IMR-90 (cell line): Measurements from ENCODE around the gene SLC9A2. TPM values are rescaled to one million over a fixed set of nuclear protein-coding genes. Genes with fewer than 3 reads are reported as not detected.

ENCODE experiments used
- ATAC-seq: fragments of 200-7000 bp; cut with Tn5 transposase; 2 replicates; pipeline ENCODE4 v1.9.1; 2020; ENCODE audit warnings: low read depth, mild to moderate bottlenecking, moderate library complexity
- BruUV-seq: library from RNA; stranded (reverse); fragments of 400-500 nt; replicated peaks from 2 replicates; lab custom pipeline; 2021; lab: Mats Ljungman, UMichigan
- CTCF ChIA-PET: fragments of 300-600 bp; formaldehyde crosslinking; extraction: SDS; loops from one replicate; lab custom pipeline; 2021; ENCODE audit warnings: antibody characterized with exemption; lab: Yijun Ruan, JAX
- POLR2A ChIA-PET: fragments of 300-600 bp; sonication (Branson Sonifier 250); formaldehyde crosslinking; loops from one replicate; lab custom pipeline; 2022; ENCODE audit warnings: antibody characterized with exemption; ENCODE audit not compliant: unreplicated experiment; lab: Charles Lee
- DNase-seq: peaks from one replicate; pipeline ENCODE4 v3.0.0; 2013
- H2AFZ ChIP-seq: replicated peaks from 2 replicates; pipeline ENCODE3; 2013; ENCODE audit warnings: low read length, mild to moderate bottlenecking; ENCODE audit not compliant: poor library complexity
- H2AK5ac ChIP-seq: 2 replicates; pipeline ENCODE4 v1.6.1; 2013; ENCODE audit warnings: low read depth, low read length, inconsistent platforms
- H2AK9ac ChIP-seq: replicated peaks from 2 replicates; pipeline ENCODE3; 2013; ENCODE audit warnings: mild to moderate bottlenecking, low read depth, low read length, moderate library complexity; ENCODE audit not compliant: poor library complexity
- H2BK120ac ChIP-seq: 2 replicates; pipeline ENCODE4 v1.6.1; 2013; ENCODE audit warnings: low read depth, low read length, inconsistent platforms
- H2BK15ac ChIP-seq: 3 replicates; pipeline ENCODE4 v1.6.1; 2013; ENCODE audit warnings: low read depth, low read length, inconsistent platforms
- H2BK20ac ChIP-seq: 2 replicates; pipeline ENCODE4 v1.6.1; 2013; ENCODE audit warnings: low read depth, mild to moderate bottlenecking, inconsistent platforms, low read length, moderate library complexity
- H2BK5ac ChIP-seq: 2 replicates; pipeline ENCODE4 v1.6.1; 2013; ENCODE audit warnings: mild to moderate bottlenecking, low read depth, low read length, inconsistent platforms; ENCODE audit not compliant: poor library complexity, severe bottlenecking
- H3K14ac ChIP-seq: replicated peaks from 2 replicates; pipeline ENCODE4 v1.6.1; 2013; ENCODE audit warnings: low read depth, low read length, inconsistent platforms
- H3K18ac ChIP-seq: 2 replicates; pipeline ENCODE4 v1.6.1; 2013; ENCODE audit warnings: low read depth, low read length, control low read depth
- H3K23ac ChIP-seq: 2 replicates; pipeline ENCODE4 v1.6.1; 2013; ENCODE audit warnings: low read depth, low read length, inconsistent platforms
- H3K27ac ChIP-seq: 2 replicates; pipeline ENCODE4 v1.5.1; 2013; ENCODE audit warnings: mild to moderate bottlenecking, control low read depth, low read length; ENCODE audit not compliant: insufficient read depth
- H3K27me3 ChIP-seq: 2 replicates; pipeline ENCODE4 v1.6.1; 2013; ENCODE audit warnings: low read length; ENCODE audit not compliant: control insufficient read depth, insufficient read depth
- H3K36me3 ChIP-seq: 2 replicates; pipeline ENCODE4 v1.6.1; 2013; ENCODE audit warnings: low read length, mixed read lengths; ENCODE audit not compliant: control insufficient read depth, insufficient read depth
- H3K4ac ChIP-seq: 2 replicates; pipeline ENCODE4 v1.6.1; 2013; ENCODE audit warnings: low read depth, low read length, inconsistent platforms
- H3K4me1 ChIP-seq: 2 replicates; pipeline ENCODE4 v1.6.1; 2013; ENCODE audit warnings: low read length, mixed read lengths; ENCODE audit not compliant: control insufficient read depth, insufficient read depth
- H3K4me2 ChIP-seq: 2 replicates; pipeline ENCODE4 v1.6.1; 2013; ENCODE audit warnings: low read depth, mild to moderate bottlenecking, control low read depth, low read length, moderate library complexity
- H3K4me3 ChIP-seq: 2 replicates; pipeline ENCODE4 v1.5.1; 2013; ENCODE audit warnings: low read depth, mild to moderate bottlenecking, control low read depth, low read length, moderate library complexity; ENCODE audit not compliant: insufficient read depth
- H3K56ac ChIP-seq: 2 replicates; pipeline ENCODE4 v1.6.1; 2013; ENCODE audit warnings: low read length, inconsistent platforms; ENCODE audit not compliant: insufficient read depth; ENCODE audit errors: extremely low read depth
- H3K79me1 ChIP-seq, 2 experiments: 2 replicates each; pipeline ENCODE4 v1.6.1; 2013; ENCODE audit warnings: low read length in 2 of 2, inconsistent platforms in 1 of 2, low read depth in 1 of 2
- H3K9ac ChIP-seq: 2 replicates; pipeline ENCODE4 v1.6.1; 2013; ENCODE audit warnings: low read depth, low read length, control low read depth
- H3K9me1 ChIP-seq: 2 replicates; pipeline ENCODE4 v1.6.1; 2013; ENCODE audit warnings: low read length, inconsistent platforms; ENCODE audit not compliant: insufficient read depth
- H3K9me3 ChIP-seq: 2 replicates; pipeline ENCODE4 v1.6.1; 2013; ENCODE audit warnings: low read length; ENCODE audit not compliant: control insufficient read depth, insufficient read depth
- H4K20me1 ChIP-seq: 2 replicates; pipeline ENCODE4 v1.6.1; 2013; ENCODE audit warnings: low read length, inconsistent platforms; ENCODE audit not compliant: insufficient read depth
- H4K5ac ChIP-seq: 2 replicates; pipeline ENCODE4 v1.6.1; 2013; ENCODE audit warnings: mild to moderate bottlenecking, low read depth, low read length, control low read depth
- H4K8ac ChIP-seq, 2 experiments: 2 replicates each; pipeline ENCODE4 v1.6.1; 2013; ENCODE audit warnings: low read depth in 2 of 2, low read length in 2 of 2, control low read depth in 1 of 2, inconsistent platforms in 1 of 2
- H4K91ac ChIP-seq: 2 replicates; pipeline ENCODE4 v1.6.1; 2013; ENCODE audit warnings: low read depth, low read length, inconsistent platforms; ENCODE audit not compliant: insufficient read depth
- BHLHE40 ChIP-seq: fragments of 150-350 bp; IDR thresholded peaks from 2 replicates; pipeline ENCODE4 v1.6.1; 2016; ENCODE audit warnings: mild to moderate bottlenecking, low read depth, low read length
- CEBPB ChIP-seq: IDR thresholded peaks from 2 replicates; pipeline ENCODE4 v1.6.1; 2012; ENCODE audit warnings: low read depth, low read length, improper control_type of control experiment
- MAZ ChIP-seq: IDR thresholded peaks from 2 replicates; pipeline ENCODE4 v1.6.1; 2012; ENCODE audit warnings: low read depth, mild to moderate bottlenecking, low read length, improper control_type of control experiment, moderate library complexity, borderline replicate concordance
- NFE2L2 ChIP-seq: fragments of 150-350 bp; IDR thresholded peaks from 2 replicates; pipeline ENCODE4 v1.6.1; 2016; ENCODE audit warnings: low read depth, mild to moderate bottlenecking, low read length
- POLR2A ChIP-seq: IDR thresholded peaks from 2 replicates; pipeline ENCODE4 v1.6.1; 2012; ENCODE audit warnings: mild to moderate bottlenecking, low read depth, low read length
- RAD21 ChIP-seq: IDR thresholded peaks from 2 replicates; pipeline ENCODE4 v1.6.1; 2012; ENCODE audit warnings: low read length, improper control_type of control experiment
- RFX5 ChIP-seq: IDR thresholded peaks from 2 replicates; pipeline ENCODE4 v1.8.0; 2012; ENCODE audit warnings: low read depth, mild to moderate bottlenecking, low read length, moderate library complexity
- WGBS, 2 experiments: methylation state at CpG; one replicate each; pipeline versions ENCODE4 v1.1.5 to v1.1.7; 2013; ENCODE audit warnings: missing lambda C conversion rate in 2 of 2; ENCODE audit not compliant: insufficient read length in 1 of 2; ENCODE audit errors: extremely low coverage in 2 of 2; 5-methylcytosine and 5-hydroxymethylcytosine counted together
- dilution Hi-C: fragments of 300-500 bp; cut with HindIII; formaldehyde crosslinking; loops from one replicate; pipeline ENCODE4 v1.14.3; 2018; ENCODE audit warnings: low sequenced_read_pairs; ENCODE audit not compliant: unreplicated experiment
- in situ Hi-C: fragments of 300-500 bp; cut with MboI; formaldehyde crosslinking; loops from 3 replicates; pipeline ENCODE4 v1.14.3; 2019; ENCODE audit warnings: low sequenced_read_pairs, inconsistent platforms, mixed read lengths
- intact Hi-C: fragments of 100-400 bp; cut with micrococcal nuclease; formaldehyde crosslinking; loops from 2 replicates; pipeline ENCODE4 v1.10.0; 2022
- polyA plus RNA-seq, 3 experiments: library from polyadenylated mRNA; depleted of rRNA; stranded (reverse); fragments of >200 nt; gene quantifications; 2 replicates each; pipeline ENCODE4 v1.2.3, GENCODE V29; 2012; ENCODE audit warnings: low replicate concordance in 1 of 3
- total RNA-seq: library from RNA; depleted of rRNA; stranded (reverse); fragments of >200 nt; gene quantifications from 2 replicates; pipeline ENCODE4 v1.2.3, GENCODE V29; 2012
- TF ChIP-seq, protein P1 (sequence below): fragments of 150-350 bp; IDR thresholded peaks from 2 replicates; pipeline ENCODE4 v1.6.1; 2017; ENCODE audit warnings: mild to moderate bottlenecking, antibody characterized with exemption, low read length, low read depth
- TF ChIP-seq, protein P2 (sequence below): fragments of 150-350 bp; IDR thresholded peaks from 2 replicates; pipeline ENCODE4 v1.6.1; 2016; ENCODE audit warnings: low read depth, mild to moderate bottlenecking, low read length, moderate library complexity, borderline replicate concordance

The SLC9A2 gene
- total and polyA plus RNA-seq, 2 of the 4 experiments (the other 2 are of a cell fraction): not detected

DNA sequence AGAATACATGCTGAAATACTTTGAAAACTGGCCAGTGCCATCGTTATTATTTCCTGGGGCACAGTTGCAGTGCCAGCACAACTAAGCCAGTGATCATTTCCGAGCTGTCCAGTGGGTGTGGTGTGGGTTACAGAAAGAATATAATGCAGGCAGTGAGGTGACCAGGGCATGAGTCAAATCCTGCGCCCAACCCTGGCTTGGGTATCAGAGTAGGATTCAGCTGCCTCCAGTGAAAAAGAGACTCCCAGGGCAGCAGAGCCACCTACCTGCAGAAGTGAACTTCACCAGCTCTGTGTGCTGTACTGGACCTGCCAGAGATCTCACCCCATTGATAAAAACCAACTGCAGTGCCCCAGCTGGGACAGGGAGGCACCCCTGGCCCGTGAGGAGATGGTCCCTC lies 18.0 kb downstream of the SLC9A2 start:
- no peaks in the 10 kb centered on the region for H3K36me3 ChIP-seq
- no peak overlapping the region for H3K27ac ChIP-seq
- no peaks in the 10 kb centered on the region for H4K20me1 ChIP-seq
- no peak overlapping the region for H2AK9ac ChIP-seq
- H4K8ac ChIP-seq: no peak overlapping the region
- no peak overlapping the region for H2BK20ac ChIP-seq
- no peak overlapping the region for H3K18ac ChIP-seq
- no peaks in the 10 kb centered on the region for H3K9me3 ChIP-seq
- H3K9me1 ChIP-seq: no peaks in the 10 kb centered on the region
- in situ Hi-C loops (no loop called here), intact Hi-C loops (no loop called here), dilution Hi-C loops (no loop called here)
- BruUV-seq: no TSS peak
- no peak overlapping the region for H3K4ac ChIP-seq
- no peak overlapping the region for H2BK15ac ChIP-seq
- no peak overlapping the region for H3K56ac ChIP-seq
- ChIA-PET CTCF (interaction anchor here (0.9 kb wide), 1 partner anchor 21 kb away, joined by 3 read pairs; no protein-coding TSS in a partner anchor), POLR2A (interaction anchor here (0.7 kb wide), 1 partner anchor 123 kb away, joined by 4 read pairs; no protein-coding TSS in a partner anchor)
- TF ChIP-seq MAZ (no peak), POLR2A (no peak), BHLHE40 (no peak), CEBPB (no peak), RFX5 (no peak), RAD21 (no peak), NFE2L2 (no peak)
- TF ChIP-seq, protein P1, sequence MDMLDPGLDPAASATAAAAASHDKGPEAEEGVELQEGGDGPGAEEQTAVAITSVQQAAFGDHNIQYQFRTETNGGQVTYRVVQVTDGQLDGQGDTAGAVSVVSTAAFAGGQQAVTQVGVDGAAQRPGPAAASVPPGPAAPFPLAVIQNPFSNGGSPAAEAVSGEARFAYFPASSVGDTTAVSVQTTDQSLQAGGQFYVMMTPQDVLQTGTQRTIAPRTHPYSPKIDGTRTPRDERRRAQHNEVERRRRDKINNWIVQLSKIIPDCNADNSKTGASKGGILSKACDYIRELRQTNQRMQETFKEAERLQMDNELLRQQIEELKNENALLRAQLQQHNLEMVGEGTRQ: no peak
- TF ChIP-seq, protein P2, sequence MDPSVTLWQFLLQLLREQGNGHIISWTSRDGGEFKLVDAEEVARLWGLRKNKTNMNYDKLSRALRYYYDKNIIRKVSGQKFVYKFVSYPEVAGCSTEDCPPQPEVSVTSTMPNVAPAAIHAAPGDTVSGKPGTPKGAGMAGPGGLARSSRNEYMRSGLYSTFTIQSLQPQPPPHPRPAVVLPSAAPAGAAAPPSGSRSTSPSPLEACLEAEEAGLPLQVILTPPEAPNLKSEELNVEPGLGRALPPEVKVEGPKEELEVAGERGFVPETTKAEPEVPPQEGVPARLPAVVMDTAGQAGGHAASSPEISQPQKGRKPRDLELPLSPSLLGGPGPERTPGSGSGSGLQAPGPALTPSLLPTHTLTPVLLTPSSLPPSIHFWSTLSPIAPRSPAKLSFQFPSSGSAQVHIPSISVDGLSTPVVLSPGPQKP: no peak
- H3K79me1 ChIP-seq: no peaks in the 10 kb centered on the region
- no peaks in the 10 kb centered on the region for H3K27me3 ChIP-seq
- no peak overlapping the region for H2BK5ac ChIP-seq
- no peak overlapping the region for H3K4me2 ChIP-seq
- no peak overlapping the region for H4K91ac ChIP-seq
- H3K9ac ChIP-seq: no peak overlapping the region
- no peak overlapping the region for H3K14ac ChIP-seq
- H3K4me1 ChIP-seq: no peaks in the 10 kb centered on the region
- no peak overlapping the region for H2AK5ac ChIP-seq
- no peak for DNase-seq
- H4K5ac ChIP-seq: no peak overlapping the region
- WGBS, 2 experiments: 40% methylated on average over 1 of the region's 4 CpGs; no CpG with 5 or more reads in 1 of the 2 experiments
- H2AFZ ChIP-seq: no peak overlapping the region
- ATAC-seq: no peak
- H3K23ac ChIP-seq: no peak overlapping the region
- H3K4me3 ChIP-seq: no peak overlapping the region
- H2BK120ac ChIP-seq: no peak overlapping the region
